ENCODE data around the gene CLPX.

DNA sequence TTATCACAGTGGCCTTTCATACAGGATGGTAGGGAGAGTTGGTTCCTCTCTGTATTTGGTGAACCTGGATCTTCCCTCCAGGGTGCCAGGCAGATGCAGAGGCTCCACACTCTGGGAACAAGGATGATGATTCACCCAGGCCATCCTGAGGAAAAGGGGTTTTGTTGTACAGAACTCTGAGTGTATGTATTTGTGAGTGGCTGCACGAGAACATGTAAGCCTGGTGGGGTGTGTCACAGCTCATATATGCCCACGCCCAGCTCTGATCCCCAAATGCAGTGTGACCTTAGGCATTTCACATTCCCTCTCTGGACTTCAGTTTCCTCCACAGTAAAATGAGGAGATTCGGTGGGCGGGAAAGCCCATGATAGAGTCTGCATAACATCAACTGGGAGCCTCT, 37.7 kb upstream of the CLPX start:
- TF ChIP-seq EZH2 (IDR thresholded peaks at IDR 0.05; ENCODE audit: borderline replicate concordance, insufficient read depth, low read depth, low read length, poor library complexity, severe bottlenecking): no peak
- TF ChIP-seq, protein P1, sequence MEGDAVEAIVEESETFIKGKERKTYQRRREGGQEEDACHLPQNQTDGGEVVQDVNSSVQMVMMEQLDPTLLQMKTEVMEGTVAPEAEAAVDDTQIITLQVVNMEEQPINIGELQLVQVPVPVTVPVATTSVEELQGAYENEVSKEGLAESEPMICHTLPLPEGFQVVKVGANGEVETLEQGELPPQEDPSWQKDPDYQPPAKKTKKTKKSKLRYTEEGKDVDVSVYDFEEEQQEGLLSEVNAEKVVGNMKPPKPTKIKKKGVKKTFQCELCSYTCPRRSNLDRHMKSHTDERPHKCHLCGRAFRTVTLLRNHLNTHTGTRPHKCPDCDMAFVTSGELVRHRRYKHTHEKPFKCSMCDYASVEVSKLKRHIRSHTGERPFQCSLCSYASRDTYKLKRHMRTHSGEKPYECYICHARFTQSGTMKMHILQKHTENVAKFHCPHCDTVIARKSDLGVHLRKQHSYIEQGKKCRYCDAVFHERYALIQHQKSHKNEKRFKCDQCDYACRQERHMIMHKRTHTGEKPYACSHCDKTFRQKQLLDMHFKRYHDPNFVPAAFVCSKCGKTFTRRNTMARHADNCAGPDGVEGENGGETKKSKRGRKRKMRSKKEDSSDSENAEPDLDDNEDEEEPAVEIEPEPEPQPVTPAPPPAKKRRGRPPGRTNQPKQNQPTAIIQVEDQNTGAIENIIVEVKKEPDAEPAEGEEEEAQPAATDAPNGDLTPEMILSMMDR (IDR thresholded peaks at IDR 0.05): no peak
